ENCODE data around the gene ZNF865.

ZNF865 gene

DNA sequence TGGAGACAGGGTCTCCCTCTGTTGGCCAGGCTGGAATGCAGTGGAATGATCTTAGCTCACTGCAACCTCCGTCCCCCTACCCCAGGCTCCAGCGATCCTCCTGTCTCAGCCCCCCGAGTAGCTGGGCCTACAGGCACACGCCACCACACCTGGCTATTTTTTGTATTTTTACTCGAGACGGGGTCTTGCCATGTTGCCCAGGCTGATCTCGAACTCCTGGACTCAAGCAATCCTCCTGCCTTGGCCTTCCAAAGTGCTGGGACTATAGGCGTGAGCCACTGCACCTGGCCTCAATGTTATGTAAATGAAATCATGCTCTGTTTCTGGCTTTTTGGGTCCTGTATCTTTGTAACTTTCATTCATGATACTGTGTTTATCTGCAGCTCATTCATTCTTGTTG lies 16.7 kb upstream of the ZNF865 start:
- no peak for DNase-seq

DNA sequence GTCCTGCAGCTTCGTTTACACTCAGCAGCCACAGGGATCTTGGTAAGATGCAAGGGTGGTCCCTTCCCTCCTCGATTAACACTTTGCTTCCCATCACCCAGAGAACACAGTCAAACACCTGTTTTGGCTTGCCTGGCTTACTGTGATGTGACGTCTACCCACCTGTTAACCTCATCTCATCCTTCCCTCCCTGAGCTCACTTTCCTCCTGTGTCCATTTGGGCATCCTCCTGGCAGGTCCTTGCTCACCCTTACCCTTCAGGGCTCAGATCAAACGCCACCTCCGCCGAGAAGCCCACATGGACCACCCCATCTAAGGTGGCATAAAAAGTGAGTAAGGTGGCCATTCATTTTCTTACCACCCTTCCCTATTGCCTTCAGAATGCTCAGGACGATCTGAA lies 15.3 kb upstream of the ZNF865 start:
- DNase-seq: no peak

DNA sequence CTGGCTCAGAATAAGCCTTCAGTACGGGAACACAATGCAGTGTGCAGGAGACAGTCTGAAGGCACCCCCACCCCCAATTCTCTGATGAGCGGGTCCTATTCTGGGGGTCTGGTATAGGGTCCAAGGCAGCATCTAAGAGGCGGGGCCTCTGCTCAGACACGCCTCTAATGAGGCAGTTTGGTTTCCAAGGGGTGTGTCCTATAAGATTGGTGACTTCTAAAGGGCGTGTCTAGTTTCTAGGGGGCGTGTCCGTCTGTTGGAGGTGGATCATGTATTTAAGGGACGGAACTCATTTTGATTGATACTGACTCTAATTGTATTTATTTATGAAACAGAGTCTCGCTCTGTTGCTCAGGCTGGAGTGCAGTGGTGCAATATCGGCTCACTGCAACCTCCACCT lies 14.8 kb upstream of the ZNF865 start:
- DNase-seq: no peak

DNA sequence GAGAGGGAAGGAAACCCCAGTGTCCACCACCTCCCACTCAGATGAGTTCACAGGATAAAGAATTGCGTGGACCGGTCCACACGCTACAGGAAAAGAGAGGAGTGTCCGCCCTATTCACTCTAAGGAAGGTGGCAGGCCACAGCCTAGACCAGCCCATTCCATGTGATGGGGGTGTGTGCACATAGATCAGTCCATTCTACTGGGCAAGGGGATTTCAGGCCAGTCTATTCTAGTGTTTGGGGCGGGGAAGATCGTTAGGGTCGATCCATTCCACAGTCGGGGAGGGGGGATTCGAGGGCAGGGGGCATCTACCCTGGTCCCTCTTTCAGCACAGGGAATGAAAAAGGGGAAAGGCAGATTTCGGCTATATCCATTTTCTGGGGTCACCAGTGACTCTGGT lies 13.9 kb upstream of the ZNF865 start:
- DNase-seq: no peak

DNA sequence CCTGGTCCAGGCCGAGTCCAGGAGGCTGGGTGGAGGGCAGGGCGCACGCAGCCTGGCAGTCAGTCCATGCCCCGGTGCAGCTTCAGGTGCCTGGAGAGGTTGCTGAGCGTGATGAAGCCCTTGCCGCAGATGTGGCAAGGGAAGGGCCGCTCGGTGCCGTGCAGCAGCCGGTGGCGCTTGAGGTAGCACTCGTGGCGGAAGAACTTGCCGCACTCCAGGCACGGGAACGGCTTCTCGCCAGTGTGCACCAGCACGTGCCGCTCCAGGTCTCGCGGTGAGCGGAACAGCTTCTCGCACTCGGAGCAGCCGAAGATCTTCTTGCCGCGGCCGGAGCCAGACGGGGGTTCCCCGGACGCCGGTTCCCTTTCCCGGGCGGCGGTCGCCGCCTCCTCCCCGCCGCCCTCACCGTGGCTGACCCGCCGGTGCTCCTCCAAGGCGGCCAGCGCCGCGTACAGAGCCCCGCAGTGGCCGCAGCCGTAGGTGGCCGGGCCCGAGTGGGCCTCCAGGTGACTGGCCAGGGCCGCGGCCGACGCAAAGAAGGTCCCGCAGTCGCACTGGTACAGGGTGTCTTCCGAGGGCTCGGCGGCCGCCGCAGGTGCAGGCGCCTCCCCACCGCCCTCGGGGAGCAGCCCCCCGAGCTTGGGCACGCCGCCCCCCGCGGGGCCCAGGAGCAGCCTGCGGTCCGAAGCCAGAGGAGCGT lies 12.9 kb upstream of the ZNF865 start:
- no peak for DNase-seq

DNA sequence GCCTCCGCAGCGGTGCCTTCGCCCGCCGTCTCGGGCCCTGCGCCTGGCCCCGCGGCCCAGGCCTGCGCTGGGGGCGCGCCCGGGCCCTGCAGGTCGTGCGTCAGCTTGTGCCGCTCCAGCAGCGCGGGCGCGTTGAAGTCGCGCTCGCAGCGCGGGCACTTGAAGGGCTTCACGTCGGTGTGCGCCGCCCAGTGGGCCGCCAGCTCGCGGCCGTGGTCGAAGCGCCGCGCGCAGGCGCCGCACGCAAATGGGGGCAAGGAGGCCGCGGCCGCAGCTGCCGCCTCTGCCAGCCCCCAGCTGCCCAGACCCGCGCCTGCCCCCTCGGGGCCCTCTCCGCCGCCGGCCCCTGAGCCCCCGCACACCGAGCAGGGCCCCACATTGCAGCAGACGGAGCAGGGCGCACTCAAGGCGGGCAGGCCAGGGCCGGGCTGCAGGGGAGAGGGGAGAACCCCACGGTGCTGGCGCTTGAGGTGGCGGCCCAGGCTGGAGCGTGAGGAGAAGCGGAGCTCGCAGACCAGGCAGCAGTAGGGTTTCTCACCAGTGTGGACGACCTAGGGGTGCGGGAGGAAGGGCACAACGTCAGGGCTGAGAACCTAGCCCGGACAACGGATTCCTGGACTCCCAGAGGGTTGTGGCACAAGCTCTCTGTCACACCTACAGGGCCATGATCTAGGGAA lies 12.2 kb upstream of the ZNF865 start:
- no peak for DNase-seq

DNA sequence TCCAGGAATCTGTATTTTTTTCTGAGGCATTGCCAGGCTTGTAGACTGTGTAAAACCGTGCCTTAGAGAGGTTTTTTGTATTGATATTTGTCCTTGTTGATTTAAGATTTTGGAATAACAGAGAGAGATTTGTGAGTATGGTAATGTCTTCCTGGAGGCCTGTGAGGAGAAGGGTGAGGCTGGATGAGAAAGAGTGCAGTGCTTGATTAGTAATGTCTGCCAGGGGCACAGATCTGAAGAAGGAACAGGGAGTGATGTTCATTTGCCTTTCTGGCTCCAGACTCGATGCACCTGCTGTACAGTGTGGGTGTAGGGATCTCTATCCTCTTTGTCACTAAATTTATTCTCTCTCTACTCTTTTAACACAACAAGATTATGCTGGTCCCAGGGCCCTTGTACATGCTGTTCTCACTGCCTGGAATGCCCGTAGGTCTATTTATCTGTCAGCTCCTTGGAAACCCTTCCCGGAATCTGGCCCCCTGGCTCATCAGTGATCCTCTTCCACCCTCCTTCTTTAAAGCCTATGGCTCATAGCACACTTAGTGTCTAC lies 10.4 kb upstream of the ZNF865 start:
- no peak for DNase-seq

DNA sequence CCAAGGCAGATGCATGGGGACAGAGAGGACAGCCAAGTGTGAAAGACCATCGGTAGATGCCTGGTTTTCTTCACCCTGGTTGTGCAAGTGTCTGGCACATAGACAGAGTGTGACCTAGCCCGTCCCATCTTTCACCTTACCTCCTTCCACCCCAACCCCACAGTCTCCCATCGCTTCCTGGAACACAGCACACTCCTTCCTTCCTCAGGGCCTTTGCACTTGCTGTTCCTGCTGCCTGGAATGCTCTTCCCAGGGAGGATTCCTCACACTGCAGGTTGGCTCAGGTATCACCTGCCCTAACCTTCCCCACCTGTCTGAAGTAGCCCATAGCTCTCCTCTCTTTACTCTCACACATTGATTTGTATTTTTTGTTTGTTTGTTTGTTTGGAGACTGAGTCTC lies 9.1 kb upstream of the ZNF865 start:
- DNase-seq: no peak

DNA sequence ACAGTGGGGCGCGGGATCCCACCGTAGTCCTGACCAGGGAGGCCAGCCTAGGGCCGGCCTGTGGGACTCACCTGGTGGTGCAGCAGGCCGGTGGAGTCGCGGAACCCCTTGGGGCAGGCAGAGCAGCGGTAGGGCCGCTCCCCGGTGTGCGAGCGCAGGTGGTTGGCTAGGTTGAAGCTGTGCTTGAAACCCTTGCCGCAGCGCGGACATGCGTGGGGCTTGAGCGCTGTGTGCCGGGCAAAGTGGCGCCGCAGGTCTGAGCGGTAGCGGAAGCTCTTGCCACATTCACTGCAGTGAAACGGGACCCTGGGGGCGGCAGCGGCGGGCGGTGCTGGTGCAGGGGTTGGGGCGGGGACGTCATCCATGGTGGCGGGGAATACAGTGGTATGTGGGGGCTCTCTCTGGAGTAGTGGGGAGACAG lies 7.9 kb upstream of the ZNF865 start:
- DNase-seq: no peak

DNA sequence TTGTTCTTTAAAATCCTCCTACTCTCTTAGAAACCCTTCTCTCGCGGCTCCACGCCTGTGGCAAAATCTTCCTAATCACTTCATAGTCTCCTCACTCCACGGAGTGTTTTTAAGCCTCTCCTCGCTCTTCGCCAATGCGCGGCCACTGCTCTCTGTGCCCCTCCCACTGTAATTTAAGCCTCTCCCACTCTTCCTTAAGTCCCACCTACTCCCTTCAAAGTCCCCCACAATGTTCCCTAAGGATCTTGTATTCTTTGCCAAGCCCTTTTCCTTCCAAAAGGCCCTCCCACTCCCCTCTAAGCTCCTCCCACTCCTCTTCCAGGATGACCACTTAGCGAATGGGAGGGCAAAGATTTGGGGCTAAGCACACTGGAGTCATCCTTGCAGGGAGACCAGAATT lies 7.4 kb upstream of the ZNF865 start:
- no peak for DNase-seq

DNA sequence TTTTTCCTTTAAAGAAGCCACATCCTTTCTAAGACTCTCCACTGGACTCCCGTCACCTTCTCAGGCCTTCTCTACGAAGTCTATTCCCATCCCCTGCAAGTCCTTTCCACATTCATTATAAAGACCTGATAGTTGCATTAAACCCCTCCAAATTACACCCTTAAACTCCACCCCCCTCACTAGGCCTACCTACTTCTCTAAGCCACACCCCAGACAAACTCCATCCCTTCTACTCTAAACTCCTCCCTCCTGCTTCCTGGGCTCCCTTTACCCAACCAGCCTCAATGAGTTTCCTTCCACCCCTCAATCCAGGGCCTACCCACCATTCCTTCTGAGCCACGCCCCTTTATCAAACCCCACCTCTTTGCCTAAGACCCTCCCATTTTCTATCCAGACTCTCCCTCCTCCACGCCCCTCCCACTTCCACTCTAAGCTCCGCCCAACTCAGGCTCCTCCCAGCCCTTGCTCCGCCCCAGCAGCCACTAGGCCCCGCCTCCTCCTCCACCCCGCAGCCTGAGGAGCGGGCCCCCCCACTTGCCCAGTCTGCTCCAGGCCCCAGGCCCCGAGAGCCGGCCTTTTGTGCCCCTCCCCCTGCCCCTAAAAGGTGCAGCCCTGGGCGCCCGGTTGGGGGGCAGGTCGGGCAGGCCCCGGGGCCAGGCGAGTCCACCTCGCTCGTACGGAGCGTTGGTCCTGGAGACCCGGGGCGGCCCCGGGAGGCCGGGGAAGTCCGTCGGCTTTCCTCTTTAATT lies 6.6 kb upstream of the ZNF865 start:
- peak; percentile 73 for DNase-seq

DNA sequence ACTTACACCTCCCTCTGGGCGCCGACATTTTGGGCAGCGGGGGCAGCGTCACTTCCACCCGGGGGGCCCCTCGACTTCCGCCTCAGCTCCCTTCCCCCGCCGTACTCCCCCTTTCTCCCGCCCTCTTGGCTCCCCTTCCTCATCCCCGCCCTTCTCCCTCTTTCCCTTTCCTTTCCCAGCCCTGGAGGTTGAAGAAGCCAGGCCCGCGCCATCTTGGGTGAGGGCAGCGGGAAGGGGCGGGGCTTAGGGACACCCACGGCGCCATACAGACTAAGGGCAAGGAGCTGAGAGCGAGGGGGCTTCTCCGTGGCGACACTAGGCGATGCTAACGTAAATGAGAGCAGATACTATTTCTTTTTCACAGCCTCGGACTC lies 6.0 kb upstream of the ZNF865 start, which contains the start of gene FIZ1:
Gene FIZ1 (minus strand): TSS at position 50 of the 374 bp plus-strand sequence. CDS start 1,652 bp downstream, outside the sequence.
- DNase-seq: peak; percentile 96

DNA sequence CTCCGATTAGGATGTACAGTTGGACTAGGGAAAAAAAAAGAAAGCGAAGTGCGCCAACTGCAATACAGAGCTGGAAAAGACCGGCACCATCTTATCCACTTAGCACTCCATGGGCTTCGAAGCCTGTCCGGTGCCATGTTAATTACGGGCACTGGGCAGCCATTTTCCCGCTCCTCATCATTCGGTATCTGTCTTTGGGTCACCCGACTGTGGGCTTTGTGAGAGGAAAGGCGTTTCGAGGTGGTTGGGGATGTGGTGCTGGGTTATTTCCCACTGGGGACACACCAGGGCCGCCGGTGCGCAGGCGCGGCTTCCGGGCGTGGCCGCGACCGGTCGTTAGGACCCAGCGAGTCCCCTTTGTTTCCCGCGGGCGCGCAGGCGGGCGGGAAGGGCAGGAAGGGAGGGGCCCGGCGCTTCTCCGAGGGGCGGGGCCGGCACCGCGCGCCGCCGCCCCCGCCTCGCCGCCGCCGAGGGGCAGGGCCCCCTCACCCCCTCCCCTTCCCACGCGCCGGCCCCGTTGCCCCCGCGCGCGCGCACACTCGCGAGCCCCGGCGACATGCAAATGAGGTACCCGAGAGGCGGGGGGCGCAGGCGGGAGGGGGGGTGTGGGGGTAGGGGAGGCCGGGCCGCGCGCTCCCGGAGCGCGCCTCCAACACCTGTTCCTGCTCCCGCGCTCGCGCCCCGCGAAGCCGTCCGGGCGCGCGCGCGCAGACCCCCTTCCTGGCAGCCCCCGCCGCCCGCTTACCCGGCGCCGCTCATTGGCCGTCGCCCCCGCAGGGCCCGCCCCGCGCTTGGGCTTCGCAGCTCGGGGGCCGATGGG lies 5.4 kb upstream of the ZNF865 start, which contains the start of gene ZNF524:
Gene ZNF524 (plus strand): TSS at position 447 of the 820 bp plus-strand sequence. CDS start 1,825 bp downstream, outside the sequence.
- DNase-seq: peak; percentile 96

DNA sequence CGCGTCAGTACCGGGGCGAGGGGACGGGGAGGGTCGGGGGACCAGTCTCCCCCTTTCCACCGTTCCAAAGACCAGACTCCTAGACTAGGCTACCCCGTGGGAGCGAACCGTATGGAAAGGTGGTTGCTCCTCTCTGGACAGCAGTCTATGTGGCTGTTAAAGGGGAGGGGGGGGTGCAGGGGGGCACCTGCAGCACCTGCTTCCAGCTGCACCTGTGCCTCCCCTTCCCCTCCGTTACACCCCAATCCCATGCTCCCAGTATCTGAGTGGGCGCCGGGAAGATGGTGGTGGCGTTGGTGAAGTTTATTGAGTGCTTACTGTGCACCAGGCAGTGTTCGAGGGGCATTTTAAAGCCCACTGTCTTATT lies 4.8 kb upstream of the ZNF865 start:
- no peak for DNase-seq

DNA sequence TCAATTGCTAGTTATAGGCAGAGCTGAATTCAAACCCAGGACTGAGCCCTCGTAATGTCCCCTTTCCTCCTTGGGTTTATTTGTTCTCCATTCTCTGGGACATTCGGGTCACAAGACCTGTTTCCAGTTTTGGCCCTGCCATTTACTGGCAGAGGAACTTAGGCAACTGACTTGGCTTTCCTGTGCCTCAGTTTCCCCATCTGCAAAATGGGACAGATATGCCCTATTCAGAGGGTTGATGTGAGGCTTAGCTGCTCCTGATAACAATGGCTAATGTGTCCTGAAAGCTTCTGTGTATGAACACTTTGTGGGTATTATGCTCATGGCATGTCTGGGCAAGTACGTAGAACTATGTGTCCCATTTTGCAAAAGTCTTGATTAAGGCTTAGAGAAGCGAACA lies 4.4 kb upstream of the ZNF865 start:
- no peak for DNase-seq

DNA sequence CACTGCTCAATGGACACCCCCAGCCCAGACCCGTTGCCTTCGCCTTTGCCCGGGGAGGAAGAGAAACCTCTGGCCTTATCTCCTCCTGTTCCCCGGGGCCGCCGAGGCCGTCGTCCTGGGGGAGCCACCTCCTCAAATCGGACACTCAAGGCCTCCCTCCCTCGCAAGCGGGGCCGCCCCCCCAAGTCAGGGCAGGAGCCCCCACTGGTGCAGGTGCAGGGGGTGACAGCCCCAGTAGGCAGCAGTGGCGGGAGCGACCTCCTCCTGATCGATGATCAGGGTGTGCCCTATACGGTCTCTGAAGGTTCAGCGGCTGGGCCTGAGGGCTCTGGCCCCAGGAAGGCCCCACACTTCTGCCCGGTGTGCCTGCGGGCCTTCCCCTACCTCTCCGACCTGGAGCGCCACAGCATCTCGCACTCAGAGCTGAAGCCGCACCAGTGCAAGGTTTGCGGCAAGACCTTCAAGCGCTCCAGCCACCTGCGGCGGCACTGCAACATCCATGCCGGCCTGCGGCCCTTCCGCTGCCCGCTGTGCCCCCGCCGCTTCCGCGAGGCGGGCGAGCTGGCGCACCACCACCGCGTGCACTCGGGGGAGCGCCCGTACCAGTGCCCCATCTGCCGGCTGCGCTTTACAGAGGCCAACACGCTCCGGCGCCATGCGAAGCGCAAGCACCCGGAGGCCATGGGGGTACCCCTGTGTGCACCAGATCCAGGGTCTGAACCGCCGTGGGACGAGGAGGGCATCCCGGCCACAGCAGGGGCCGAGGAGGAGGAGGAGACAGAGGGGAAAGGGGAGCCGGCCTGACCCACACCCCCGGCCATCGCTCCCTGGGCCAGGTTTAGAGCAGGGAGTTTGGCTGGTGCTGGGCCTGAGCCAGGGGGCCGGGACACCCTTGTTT lies 3.1 kb upstream of the ZNF865 start:
- no peak for DNase-seq

DNA sequence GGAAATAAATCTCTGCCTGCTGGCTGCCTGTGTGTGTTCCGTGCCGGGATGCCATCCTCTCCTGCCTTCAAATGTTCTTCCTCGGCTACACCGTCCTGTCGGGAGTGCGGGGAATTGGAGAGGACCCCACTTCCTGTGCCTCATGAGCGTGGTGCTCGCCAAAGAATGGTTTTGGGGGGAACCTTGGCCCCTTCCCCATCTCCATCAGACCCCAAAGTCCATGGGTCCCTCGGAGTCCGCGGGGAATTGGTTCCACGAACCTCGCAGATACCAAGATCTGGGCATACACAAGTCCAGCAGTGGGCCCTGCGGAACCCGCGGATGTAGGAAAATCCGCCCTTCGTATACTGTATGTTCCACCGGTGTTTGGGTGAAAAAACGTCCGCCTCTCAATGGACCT lies 2.3 kb upstream of the ZNF865 start:
- DNase-seq: no peak

DNA sequence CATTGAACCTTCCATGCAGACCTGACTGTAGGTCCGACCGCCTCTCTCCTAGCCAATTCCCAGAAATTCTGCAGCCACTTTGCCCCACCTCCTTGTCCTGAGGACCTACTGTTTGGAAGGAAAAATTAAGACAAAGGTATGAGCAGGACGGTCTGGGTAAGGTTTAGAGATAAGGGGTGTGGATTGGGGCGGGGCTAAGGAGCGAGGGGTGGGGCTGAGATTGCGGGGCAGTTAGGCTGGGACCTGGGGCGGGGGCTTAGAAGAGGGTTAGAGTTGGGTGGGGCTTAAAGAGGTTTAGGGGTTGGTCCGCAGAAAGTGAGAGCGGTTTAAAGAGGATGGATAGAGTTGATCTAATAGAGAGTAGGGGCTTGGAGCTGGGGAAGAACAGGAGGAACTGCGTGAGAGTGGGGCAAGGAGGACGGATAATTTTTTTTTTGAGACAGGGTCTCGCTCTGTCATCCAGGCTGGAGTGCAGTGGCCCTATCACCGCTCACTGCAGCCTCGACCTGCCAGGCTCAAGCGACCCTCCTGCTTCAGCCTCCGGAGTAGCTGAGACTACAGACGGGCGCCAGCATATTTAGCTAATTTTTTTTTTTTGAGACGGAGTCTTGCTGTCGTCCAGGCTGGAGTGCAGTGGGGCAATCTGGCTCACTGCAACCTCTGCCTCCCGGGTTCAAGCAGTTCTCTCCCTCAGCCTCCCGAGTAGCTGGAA lies 1.7 kb upstream of the ZNF865 start:
- no peak for DNase-seq

DNA sequence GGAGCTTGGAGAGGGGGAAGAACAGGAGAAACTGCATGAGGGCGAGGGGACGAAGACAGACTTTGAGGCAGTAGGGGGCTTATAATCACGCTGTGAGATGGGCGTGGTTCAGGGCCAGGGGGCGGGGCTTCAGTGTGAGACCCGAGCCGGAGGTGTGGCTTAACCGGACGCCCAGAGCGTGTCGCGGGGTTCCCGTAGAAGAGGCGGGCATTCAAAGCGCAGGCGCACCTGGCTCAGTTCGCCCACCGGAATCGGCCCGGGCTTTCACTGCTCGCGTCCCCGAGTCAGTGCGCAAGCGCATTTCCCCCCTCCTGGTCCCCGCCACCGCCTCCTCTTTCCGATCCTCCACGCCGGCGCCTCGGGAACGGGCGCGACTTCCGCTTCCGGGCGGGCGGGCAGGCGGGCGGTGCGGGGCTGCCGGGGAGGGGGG lies 225 bp upstream of the ZNF865 start:
- DNase-seq: peak; percentile 94

DNA sequence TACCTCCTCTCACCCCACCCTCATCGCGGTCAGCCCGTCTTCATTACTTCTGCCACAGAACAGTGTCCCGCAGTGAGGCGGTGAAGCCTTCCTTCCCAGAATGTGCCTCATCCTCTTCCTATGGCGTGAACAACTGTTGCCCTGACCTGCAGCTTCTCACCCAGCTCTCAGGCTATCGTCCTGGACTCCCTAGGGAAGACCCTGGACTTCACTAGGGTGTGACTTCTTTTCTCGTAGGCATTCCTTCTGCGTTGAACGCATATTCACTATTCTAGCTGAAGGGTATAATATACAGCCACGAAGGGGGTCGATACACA lies 982 bp downstream of the ZNF865 start:
- DNase-seq: no peak

DNA sequence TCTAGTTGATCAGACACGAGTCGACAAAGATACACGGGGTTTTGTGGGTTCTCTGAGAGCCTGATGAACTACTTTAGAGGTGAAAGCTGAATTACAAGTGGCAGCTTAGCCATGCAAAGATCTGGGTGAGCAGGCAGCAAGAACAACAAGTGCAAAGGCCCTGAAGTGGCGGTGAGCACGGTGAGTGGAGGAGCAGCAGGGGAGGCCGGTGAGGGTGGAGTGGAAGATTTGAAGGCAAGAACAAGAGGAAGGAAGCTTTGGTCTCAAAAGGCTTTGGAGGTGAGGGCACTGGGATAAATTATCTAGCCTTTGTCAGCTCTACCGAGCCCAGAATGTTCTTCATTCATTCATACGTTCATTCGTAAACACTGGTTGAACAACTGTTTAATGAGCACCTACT lies 1.4 kb downstream of the ZNF865 start:
- DNase-seq: no peak

All from NCI-H510A treated with DMSO at 0.1 percent for 48 hours (cell line).